ENCODE measurements around the gene TRA2B. TPM values are rescaled to one million over a fixed set of nuclear protein-coding genes. Genes with fewer than 3 reads are reported as not detected.

The TRA2B gene
- total RNA-seq, 1 experiment from 2014 or later, result 236 TPM

DNA sequence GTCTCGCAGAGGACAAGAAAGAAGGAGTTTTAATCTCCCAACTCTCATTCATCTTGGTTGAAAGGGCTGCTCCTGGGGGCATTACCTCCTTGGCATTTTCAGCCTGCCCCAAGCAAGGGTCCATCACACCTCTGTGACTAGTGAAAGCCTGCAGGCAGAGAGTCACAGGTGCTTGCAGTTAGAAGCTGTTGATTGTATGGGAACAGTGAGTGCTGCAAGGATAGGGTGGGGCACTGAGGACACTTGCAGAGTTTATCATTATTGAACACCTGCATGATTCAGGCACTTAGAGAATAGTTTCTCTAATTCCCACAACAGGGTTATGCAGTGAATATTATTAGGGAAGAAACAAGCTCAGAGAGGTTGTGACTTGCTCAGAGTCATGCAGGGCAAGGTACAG, 71.3 kb downstream of the TRA2B start:
- H3K36me3 Mint-ChIP-seq, result no peaks in the 10 kb centered on the region
- no peak for ATAC-seq
- H3K27me3 Mint-ChIP-seq (ENCODE audit: low read depth), result no peaks in the 10 kb centered on the region
- H3K4me3 Mint-ChIP-seq, result no peak overlapping the region
- DNase-seq (ENCODE audit: low spot score), result no peak
- peaks cover 9% of the 10 kb centered on the region for H3K4me1 Mint-ChIP-seq
- ChIA-PET POLR2A (interaction anchor here (0.9 kb wide), 1 partner anchor 29 kb away, joined by 4 read pairs; no protein-coding TSS in a partner anchor), CTCF (interaction anchor here (0.5 to 0.8 kb wide), 3 partner anchors 30 to 77 kb away, joined by 4 to 5 read pairs (median 4); no protein-coding TSS in a partner anchor)
- H3K27ac Mint-ChIP-seq, result no peak overlapping the region
- TF ChIP-seq ZNF416 (CRISPR knock-in tag; IDR thresholded peaks at IDR 0.05) (no peak), ATF6 (CRISPR knock-in tag; IDR thresholded peaks at IDR 0.05) (no peak), NFE2L1 (CRISPR knock-in tag; IDR thresholded peaks at IDR 0.05) (no peak)
- no peaks in the 10 kb centered on the region for H3K9me3 Mint-ChIP-seq

Other genes starting within 250 kb of the TRA2B start
- gene IGF2BP2, start 113.0 kb downstream of the TRA2B start, total RNA-seq (2021), result 133 to 157 TPM (median 150 TPM) in 3 replicates
- gene ETV5, start 171.1 kb upstream of the TRA2B start, total RNA-seq (2021), result 52.9 to 71.3 TPM (median 62.1 TPM) in 3 replicates